AG09309 (cell line): Measurements from ENCODE around the gene C1orf87.

Experiments
- DNase-seq: peaks from one replicate; pipeline ENCODE4 v3.0.0-alpha.2; 2010; ENCODE audit warnings: low read depth
- H3K4me3 ChIP-seq: 2 replicates; pipeline ENCODE4 v1.5.1; 2011; ENCODE audit warnings: mild to moderate bottlenecking, low read depth, low read length, moderate library complexity; ENCODE audit not compliant: control insufficient read depth
- TF ChIP-seq, protein P1 (sequence below): IDR thresholded peaks from 2 replicates; pipeline ENCODE4 v1.5.1; 2011; ENCODE audit warnings: mild to moderate bottlenecking, low read depth, low read length, inconsistent platforms; ENCODE audit not compliant: insufficient read depth, control insufficient read depth; ENCODE audit errors: missing control alignments

The C1orf87 gene

DNA sequence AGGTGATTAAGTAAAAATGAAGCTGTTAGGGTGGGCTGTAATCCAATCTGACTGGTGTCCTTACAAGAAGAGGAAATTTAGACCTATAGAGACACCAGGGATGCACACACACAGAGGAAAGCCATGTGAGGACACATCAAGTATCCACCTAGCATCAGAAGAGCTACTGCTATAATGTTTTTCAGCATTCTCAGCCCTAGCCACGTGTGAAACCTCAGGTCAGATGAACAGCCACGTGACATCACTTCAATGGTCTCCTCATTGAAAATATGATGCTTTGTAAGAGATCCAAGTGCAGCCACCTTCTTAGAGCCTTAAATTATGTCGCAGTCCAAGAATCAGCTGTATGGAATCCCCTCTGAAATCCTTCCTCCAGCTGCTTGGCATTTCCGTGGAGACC, 65.1 kb downstream of the C1orf87 start:
- TF ChIP-seq, protein P1, sequence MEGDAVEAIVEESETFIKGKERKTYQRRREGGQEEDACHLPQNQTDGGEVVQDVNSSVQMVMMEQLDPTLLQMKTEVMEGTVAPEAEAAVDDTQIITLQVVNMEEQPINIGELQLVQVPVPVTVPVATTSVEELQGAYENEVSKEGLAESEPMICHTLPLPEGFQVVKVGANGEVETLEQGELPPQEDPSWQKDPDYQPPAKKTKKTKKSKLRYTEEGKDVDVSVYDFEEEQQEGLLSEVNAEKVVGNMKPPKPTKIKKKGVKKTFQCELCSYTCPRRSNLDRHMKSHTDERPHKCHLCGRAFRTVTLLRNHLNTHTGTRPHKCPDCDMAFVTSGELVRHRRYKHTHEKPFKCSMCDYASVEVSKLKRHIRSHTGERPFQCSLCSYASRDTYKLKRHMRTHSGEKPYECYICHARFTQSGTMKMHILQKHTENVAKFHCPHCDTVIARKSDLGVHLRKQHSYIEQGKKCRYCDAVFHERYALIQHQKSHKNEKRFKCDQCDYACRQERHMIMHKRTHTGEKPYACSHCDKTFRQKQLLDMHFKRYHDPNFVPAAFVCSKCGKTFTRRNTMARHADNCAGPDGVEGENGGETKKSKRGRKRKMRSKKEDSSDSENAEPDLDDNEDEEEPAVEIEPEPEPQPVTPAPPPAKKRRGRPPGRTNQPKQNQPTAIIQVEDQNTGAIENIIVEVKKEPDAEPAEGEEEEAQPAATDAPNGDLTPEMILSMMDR = no peak
- no peak overlapping the region for H3K4me3 ChIP-seq
- no peak for DNase-seq

GRCh38 chr1:60000625-60001024, 72.9 kb downstream of the C1orf87 start:
- no peak for DNase-seq
- H3K4me3 ChIP-seq = no peak overlapping the region
- TF ChIP-seq, protein P1 = no peak

DNA sequence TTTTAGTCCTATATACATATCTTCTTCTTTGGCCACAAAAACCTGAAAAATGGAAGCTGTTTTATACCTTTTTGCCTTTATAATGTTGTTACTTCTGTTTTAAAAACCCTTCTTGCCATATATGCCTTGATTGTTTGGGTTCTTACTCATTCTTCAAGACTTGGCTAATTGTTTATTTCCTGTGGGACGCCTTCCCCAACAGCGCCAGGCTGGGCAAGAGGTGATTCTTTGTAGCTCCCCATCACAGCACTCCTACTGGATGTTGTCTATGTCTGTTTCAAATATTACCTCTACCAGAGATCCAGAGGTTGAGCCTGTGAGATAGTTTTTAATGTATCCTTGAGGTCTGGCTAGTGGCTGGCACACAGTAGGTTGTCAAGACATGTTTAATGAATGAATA, 73.8 kb downstream of the C1orf87 start:
- no peak overlapping the region for H3K4me3 ChIP-seq
- TF ChIP-seq, protein P1 = no peak
- no peak for DNase-seq

DNA sequence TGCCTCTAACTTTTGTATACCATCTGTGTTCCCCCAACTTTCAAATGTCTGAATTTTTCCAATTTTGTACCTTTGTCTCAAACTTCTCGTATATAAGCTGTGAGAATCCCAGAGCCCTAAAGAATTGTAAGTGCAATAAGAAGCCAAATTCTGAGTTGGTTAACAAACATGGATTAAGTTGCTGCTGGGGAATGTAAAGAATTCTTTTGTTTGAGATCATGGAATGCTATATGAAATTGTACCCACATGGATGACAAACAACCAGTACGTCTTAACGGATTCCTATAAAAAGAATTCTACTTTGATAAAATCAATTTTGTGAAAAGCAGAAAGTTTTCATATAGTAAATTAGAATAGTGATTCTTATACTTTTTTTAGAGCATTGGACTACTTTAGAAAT, 74.6 kb downstream of the C1orf87 start:
- TF ChIP-seq, protein P1 = no peak
- no peak overlapping the region for H3K4me3 ChIP-seq
- no peak for DNase-seq

- DNase-seq = no peak
- TF ChIP-seq, protein P1 = no peak
- H3K4me3 ChIP-seq = no peak overlapping the region
These were observed 76.0 kb downstream of the C1orf87 start for GRCh38 chr1:59997479-59998115.

DNA sequence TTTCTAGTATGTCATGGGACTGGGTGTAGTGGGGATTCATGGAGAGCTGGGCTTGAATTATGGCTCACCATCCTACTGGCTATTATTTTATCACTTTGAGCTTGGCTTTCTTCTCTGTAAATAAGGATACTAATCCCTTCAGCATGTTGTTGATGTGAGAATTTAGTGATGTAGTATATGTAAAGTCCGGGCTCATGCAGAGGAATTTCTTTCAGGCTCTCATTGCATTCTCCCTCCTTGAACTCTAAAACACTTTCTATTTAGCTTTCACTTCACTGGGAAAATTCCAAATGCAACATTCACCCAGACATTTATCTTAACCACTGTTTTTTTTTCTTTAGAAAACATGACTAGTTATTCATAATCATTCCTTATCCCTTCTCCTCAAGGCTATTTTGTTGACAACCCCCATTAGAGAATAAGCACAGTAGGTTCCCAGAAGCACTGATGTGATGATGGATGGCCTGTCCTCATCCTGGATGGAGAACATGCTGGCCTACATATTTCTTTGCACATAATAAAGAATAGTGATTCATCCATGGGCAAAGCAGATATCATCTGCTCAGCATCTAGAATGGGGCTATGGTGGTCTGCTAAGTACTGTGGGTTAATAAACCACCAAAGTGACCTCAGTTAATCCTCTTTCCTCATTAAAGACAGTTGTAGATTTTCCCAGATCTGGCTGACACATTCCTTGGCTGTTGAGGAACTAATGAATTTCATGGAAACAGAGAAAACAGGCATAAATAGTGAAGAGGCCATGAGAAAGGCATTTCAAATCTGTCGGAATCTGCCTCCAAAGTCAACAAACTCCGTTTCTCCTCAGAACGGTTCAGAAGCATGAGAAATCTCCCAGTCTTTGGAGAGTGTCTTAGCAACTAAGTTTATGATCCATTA, 79.0 kb downstream of the C1orf87 start:
- no peak overlapping the region for H3K4me3 ChIP-seq
- TF ChIP-seq, protein P1 = no peak
- DNase-seq = peak; percentile 42
